NB4 (cell line): ENCODE data around the gene TRAP1.

Source experiments
- CTCF ChIP-seq: IDR thresholded peaks from one replicate; pipeline ENCODE4 v1.5.1; 2012; ENCODE audit warnings: low read depth, low read length
- MYC ChIP-seq: IDR thresholded peaks from 2 replicates; pipeline ENCODE4 v1.6.1; 2011; ENCODE audit warnings: low read depth, low read length
- POLR2A ChIP-seq: IDR thresholded peaks from 2 replicates; pipeline ENCODE4 v1.6.1; 2011; ENCODE audit warnings: mild to moderate bottlenecking; ENCODE audit not compliant: insufficient read length; ENCODE audit errors: extremely low read depth
- TF ChIP-seq, protein P1 (sequence below): IDR thresholded peaks from 2 replicates; pipeline ENCODE4 v1.6.1; 2011; ENCODE audit warnings: low read depth, low read length

DNA sequence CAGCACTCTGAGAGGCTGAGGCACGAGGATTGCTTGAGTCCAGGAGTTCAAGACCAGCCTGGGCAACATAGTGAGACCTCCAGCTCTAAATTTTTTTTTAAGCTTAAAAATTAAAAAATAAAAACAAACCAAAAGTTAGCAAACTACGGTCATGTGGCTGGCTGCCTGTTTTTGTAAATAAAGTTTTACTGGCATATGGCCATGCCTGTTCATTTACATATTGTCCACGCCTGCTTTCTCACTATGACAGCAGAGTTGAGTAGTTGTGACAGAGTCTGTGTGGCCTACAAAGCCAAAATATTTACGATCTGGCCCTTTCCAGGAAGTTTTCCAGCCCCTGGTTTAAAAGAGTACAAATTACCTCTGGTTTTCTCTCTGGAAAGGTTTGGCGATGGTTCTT, 109.3 kb downstream of the TRAP1 start:
- no peak for TF ChIP-seq CTCF
- TF ChIP-seq, protein P1, sequence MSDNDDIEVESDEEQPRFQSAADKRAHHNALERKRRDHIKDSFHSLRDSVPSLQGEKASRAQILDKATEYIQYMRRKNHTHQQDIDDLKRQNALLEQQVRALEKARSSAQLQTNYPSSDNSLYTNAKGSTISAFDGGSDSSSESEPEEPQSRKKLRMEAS, result no peak
- no peak for TF ChIP-seq POLR2A
- TF ChIP-seq MYC, result no peak
